Activated CD4-positive, alpha-beta T cell treated with anti-CD3 and anti-CD28 coated beads, Interleukin-2, amount 50 U/mL, for 48 hours (primary cell): ENCODE measurements around the gene EGLN2.
"Not testable (repeated sequence)": the region's sequence is repeated elsewhere in the genome, so short reads cannot be mapped to it uniquely, and the experiment has no call there.

ENCODE experiments used
- DNase-seq, 2 experiments: peaks; one replicate each; pipeline ENCODE4 v3.0.0-alpha.2; 2020

Gene EGLN2

DNA sequence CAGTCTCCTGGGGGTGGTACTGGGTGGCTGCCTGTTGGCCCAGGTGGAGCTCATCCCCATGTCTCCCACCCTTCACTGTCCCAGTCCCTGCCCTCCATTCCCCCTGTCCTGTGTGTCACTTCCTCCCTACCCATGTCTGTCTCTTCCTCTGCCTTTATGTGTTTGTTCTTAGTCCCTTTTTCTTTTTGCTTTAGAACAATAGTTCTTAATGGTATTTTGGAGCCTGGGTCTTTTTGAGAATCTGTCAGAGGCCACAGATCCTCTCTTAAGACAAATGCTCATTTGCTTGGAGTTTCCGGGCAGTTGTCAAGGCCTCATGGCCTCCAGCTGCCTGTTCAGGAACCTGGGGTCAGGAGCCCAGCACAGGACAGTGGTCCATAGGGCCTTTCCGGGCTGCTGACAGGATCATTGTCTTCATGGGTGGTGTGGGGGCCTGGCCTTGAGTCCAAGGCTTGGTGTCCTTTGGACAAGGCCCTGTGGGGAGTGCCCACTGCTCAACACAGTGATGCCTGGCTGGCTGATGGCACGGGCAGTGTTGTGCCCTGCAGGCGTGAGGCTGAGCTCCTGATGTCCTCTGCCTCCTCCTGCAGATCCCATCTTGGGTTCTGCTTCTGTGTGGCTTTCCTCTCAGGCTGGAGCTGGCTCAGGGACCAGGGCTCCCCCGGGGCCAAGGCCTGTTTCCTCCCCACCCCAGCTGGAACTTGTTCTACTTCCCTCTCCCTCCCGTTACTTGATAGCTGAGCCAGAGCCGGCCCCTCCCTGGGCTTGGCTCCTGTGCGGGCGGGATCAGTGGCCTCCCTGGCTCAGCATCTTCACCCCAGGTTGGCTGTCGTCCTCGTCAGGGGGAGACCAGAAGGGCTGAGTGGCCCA, 3.5 kb downstream of the EGLN2 start:
- no peak for DNase-seq

DNA sequence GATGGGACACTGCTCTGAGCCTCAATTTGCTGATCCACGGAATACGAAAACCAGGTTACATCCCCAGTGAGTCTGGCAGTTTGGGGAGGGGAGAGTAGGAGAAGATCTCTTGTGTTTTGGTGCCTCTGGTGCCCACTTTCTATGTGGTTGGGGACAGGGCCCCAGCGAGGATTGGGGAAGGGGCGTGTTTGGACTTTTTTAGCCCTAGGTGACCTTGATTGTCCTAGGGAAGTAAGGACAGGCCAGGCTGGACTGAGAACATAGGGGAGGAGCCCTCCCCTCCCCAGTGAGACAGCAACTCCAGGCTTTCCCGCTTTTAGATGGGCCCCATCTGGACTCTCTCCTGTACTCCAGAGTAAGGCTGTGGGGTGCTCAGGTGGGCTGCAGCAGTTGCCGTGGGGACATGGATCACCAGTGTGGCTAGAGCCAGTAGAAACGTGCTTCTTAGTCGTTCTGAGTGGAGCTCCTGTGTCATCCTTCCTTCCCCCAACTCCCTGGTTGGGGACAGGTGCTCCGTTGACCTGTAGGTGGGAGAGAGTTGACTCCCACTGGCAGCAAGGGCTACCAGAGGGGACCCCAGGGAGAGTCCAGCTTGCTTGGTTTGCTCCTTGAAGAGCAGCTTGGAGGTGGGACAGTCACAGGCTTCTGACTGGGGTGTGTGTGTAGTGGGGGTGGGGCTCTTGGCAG, 4.3 kb downstream of the EGLN2 start:
- no peak for DNase-seq

DNA sequence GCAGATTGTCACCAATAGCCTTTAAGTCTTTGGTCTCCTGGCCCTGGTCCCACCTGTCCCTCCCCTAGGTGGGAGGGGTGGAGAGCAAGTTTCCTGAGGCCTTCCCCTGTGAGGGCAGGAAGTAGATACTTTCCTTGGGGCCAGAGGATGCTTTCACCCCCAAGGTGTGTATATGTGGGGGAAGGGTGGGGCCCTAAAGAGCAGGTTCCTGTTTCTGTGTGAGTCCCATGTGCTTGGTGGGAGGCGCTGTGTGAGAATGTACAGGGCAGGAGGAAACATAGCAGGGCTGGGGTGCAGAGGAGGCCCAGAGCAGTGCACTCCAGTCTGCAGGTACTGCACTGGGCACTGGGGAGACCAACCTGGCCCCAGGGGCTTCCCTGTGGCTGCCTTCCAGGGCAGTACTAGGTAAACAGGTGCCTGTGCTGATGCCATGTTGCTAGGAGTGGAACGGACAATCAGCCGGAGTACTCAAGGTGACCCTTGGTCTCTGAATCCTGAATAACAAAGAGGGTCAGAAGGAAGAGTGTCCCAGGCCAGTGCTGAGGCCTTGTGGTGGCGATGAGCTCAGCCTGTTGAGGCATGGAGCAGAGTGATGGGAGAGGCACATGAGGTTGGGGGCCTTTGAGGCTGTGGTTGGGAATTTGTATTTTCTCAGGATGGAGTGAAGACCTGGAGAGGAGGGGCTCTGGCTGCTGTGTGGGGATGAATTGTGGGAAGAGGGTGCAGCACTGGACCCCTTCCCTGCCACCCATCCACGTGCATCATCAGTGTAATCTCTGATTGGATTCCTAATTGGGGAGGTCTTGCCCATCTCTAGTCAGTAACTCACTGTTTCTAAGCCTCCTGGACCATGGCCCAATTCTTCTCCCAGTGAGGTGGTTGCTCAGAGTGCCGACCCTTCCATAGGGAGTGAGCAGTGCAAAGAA, 5.1 kb downstream of the EGLN2 start:
- DNase-seq, result peak; percentile 44 to 65

DNA sequence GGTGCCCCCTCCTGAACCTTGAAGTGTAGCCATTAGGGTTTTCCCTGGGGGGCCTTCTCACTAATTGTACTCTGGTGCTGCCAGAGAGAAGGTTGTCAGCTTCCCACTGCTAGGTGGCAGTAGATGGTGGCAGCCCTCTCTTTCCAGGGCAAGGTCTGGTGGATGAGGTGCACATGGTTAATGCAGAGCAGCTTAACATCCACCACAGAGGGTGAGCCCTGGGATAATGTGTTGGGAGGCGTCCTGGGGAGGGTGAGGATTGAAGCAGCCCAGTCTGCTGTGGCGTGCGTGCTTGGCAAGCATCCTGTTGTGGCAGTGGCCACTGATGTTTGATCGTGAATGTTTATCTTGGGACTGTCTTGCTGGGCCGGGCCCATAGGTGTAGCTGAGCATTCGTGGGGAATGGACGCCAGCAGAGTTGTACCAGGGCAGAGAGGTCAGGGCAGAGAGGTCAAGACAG, 5.8 kb downstream of the EGLN2 start:
- DNase-seq, result no peak

DNA sequence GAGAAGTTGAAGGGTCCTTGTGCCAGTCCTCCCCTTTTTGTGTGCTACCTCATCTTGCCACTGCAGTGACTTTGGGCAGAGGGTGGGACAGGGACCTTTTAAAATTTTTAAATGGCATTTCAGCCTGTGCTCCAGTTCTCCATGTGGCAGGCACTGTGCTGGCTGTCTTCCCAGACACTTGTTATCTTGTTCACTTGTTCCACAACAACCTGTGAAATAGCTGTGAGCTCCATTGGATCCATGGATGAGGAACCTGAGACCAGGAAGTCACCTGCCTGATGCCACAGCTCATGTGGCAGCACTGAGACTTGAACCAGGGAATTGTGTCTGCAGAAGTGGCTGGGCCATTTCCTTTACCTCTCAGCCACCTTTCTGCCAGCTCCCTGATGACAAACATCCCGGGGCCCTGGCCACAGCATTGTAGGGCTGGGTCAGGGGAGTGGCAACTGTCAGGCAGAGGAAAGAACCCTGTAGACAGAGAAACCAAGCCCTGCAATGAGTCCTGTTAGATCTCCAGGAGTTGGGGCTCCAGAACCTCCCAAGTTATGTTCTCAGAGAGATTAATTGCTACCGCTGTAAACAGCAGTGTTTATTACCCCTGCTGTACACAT, 6.4 kb downstream of the EGLN2 start:
- DNase-seq, result no peak

DNA sequence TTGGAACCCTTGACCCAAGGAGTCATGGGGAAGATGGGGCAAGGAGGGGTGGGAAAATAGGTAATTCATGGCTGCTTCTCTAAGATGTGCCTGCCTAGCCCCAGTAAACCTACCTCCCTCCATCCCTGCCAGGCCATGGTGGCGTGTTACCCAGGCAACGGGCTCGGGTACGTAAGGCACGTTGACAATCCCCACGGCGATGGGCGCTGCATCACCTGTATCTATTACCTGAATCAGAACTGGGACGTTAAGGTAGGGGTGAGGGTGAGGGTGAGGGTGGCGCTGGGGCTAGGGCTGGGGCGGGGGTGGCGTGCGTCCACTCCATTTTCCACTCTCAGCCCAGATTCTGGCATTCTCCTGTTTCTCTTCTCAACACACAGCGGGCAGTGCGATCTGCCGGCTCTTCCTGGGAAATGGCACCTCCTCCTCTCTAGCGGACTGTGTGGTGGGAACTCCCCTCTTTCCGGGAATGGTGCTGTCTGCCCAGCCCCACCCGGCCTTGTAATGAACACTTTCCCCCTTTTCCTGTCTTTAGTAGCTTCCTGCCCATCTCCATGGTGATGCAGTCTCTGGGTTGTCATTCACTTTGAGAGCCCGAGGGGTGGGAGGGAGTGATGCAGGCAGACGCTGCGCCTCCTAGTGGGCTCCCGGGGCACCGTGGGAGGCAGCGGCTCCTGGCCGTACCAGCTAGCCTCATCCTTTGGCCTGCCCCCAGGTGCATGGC, 7.6 kb downstream of the EGLN2 start:
- DNase-seq, result peak; percentile 84 to 89

DNA sequence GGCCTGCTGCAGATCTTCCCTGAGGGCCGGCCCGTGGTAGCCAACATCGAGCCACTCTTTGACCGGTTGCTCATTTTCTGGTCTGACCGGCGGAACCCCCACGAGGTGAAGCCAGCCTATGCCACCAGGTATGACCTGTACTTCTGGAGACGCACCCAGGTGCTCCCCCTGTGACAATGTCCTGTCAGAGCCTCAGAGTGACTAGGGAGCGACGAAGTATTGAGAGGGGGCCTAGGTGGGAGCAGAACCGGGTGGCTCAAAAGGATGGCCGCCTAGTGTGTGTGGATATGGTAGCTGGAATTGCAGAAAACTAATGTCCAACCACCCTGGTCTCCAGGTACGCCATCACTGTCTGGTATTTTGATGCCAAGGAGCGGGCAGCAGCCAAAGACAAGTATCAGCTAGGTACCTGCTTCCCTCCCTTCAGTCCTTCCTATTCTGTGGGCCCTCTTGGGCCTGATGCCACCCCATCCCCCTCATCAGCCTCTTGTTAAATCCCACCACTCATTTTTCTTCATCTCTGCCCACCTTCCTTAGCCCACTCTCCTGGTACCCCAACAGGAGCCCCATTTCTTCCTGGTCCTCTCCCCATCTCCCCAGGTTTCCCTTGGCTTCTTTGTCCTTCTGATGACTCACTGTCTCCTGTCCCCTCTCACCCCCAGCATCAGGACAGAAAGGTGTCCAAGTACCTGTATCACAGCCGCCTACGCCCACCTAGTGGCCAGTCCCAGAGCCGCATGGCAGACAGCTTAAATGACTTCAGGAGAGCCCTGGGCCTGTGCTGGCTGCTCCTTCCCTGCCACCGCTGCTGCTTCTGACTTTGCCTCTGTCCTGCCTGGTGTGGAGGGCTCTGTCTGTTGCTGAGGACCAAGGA, 8.4 kb downstream of the EGLN2 start:
- no peak for DNase-seq

DNA sequence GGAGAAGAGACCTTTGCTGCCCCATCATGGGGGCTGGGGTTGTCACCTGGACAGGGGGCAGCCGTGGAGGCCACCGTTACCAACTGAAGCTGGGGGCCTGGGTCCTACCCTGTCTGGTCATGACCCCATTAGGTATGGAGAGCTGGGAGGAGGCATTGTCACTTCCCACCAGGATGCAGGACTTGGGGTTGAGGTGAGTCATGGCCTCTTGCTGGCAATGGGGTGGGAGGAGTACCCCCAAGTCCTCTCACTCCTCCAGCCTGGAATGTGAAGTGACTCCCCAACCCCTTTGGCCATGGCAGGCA, 9.0 kb downstream of the EGLN2 start:
- no peak for DNase-seq

DNA sequence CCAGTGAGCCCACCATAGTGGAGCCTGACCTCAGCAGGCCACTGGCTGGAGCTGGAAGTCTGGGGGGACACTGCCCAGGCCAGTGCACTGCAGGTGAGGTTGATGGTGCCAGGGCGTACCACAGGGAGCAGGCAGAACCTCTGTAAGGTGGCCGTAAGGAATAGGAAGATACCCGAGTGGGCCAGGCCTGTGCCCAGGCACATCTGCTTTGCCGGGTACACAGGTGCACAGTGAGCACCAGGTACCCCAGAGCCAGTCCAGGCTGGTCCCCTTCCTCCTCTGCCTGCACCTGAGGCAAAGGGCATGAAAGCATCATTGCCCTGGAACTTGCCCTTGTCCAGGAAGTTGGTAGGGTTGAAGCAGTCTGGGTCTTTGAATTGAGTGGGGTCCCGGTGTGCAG, 9.5 kb downstream of the EGLN2 start:
- DNase-seq, result no peak

DNA sequence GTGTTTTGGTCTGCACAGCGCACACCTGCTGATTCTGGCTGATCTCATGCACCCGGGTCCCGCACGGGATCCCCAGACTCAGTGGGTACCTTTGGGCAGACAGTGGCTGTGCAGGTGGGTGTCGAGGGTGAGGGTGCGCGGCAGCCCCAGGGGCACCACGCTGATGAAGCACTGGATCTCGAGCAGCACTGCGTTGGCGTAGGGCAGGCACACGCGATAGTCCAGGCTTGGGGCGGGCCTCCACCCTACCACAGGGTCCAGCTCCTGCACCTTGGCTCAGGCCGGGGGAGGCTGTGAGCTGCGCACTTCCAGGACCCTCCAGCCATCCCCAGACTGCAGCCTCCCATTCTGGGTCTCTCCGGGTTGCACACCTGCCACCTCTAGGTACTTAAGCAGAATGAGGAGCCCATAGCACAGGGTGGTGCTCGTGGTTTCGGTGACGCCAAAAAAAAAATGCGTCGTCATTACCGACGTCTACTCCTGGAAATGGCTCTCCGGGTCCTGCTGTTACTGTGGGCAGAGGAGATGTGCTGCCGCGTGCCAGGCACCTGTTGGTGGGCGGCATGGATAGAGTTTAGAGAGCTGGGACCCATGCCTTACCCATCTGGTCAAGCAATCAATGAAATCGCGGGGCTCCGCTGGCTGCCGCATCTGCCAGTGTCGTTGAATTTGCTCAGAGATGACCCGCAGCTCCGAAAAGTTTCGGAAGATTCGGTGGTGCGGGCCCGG, 10.5 kb downstream of the EGLN2 start:
- DNase-seq, result no peak

DNA sequence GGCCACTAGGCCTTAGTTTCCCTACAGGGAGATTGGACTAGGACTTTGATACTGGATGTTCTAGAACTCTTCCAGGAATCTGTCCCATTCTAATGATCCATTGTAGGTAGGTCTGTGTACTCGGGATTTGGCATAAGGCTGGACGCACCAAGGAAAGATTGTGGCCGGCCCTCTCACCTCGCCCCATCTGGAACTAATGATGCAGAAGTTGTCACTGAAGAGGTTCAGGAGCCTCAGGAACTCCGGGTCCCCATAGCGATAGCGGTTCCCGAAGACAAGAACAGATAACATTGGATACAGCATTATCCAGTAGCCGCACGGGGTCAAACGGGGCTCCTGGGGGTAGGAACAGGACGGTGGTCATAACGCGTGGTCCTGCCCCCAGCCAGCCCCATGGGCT, 11.2 kb downstream of the EGLN2 start:
- no peak for DNase-seq

DNA sequence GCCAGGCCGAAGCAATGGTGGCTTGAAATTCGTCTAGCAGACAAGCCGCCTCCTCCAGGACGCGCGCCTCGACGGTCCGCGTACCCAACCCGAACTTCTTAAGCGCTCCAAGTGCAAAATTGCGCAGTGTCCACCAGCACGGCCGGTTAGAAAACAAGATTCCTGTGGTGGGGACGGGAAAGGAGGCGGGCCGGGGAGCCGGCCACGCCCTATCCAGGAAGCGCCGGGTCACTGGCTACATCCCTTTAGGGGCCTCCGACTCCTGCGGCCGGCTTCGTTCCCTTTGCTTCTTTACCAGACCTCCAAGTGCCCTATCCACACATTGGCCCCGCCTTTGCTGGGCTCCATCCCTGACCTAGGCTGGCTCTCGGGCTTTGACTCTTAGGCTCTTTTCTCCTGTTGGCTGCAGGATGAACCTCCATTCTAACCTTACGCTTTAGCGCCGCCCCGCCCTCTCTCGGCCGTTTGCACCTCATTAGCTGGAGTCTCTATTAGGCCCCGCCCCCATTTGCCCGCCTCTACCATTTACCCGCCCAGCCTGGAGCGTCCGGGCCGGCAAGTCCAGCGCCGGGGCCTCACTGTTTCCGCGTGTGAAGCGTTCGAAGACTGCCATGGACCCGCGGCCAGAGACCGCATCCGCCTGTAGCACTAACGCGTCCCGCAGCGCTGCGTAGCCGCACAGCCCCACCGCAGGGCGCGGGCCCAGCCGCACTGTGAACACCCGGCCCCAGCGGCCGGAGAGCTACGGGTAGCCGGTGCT, 11.8 kb downstream of the EGLN2 start:
- peak; percentile 69 to 77 for DNase-seq

DNA sequence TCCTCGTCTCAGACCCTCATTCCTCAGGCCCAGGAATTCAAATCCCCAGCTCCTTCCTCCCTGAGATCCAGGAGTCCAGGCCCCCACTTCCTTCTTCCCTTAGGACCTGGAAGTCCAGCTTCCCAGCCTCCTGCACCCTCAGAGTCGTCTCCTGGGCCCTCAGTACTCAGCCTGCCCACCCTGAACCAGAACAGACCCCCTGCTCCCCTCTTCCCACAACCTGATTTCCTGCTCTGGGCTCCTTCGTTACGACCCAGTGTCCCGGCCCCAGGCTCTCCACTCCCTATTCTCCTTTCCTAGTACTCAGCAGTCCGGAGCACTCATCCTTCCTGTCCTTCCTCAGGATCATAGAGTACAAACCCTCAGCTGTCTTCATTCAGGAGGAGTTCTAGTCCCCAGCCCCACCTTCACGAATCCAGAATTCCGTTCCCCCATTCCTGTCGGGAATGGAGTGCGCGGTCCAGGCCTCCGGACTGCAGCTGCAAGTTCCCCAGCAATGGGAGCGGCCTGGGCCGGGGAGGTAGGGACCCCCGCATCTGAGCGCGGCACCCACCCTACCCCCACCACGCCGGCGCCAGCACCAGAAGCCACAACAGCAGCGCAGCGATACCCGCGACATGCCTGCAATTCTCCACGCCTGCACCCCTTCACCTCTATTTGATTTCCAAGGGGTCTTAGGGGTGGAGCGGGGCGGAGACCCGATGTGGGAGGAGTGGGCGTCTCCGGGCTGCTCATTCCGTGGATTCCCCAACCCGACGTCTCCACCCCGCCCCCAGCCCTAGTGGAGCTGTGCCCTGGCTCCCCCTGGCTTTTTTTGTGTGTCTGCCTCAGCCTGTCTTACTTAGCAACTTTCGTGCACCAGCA, 12.7 kb downstream of the EGLN2 start:
- no peak for DNase-seq

DNA sequence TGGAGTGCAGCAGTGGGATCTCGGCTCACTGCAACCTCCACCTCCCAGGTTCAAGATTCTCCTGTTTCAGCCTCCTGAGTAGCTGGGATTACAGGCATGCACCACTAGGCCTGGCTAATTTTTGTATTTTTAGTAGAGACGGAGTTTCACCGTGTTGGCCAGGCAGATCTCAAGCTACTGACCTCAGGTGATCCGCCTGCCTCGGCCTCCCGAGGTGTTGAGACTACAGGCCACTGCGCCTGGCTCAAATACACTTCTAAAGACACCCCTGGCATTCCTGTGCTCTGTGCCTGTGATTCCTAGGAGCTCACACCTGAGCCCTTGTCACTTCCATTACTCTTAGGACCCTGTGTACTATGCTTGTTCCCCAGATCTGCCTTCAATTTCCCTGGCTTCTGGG, 13.6 kb downstream of the EGLN2 start:
- not testable (repeated sequence) for DNase-seq

DNA sequence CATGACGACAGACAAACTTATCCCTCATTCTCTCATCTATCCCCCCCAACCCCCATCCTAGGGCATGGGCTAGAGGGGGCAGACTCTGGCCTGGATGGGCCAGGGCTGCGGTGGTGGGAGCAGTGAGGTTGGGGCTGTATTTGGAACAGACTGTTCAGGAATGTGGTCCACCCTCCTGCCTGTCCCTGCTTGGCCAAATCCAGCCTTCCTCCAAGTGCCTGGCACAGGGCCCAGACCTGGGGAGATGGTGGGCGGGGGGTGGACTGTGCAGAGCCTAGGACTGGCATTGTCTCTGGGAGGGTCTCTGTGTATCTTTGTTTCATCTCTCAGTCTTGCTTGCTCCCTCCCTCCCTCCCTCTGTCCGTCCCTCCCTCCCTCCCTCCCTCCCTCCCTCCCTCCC, 14.2 kb downstream of the EGLN2 start:
- DNase-seq, result no peak

DNA sequence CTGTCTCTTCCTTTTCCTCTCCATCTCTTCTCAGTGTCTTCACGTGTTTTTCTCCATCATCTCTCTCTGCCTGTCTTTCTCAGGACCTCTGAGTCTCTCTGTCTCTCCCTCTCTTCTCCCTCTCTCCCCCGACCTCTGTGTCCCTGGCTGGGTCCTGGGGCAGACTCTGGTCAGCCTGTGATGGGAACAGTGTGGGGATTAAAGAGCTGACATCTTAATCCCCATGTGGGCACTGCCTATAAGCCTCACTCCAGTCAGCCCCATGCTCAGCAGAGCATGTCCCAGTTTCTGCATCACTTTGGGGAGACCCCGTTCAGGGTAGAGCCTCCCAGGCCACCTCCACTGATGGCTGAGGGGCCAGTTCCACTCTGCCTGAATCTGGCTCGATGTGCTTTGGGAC, 16.2 kb downstream of the EGLN2 start:
- no peak for DNase-seq

DNA sequence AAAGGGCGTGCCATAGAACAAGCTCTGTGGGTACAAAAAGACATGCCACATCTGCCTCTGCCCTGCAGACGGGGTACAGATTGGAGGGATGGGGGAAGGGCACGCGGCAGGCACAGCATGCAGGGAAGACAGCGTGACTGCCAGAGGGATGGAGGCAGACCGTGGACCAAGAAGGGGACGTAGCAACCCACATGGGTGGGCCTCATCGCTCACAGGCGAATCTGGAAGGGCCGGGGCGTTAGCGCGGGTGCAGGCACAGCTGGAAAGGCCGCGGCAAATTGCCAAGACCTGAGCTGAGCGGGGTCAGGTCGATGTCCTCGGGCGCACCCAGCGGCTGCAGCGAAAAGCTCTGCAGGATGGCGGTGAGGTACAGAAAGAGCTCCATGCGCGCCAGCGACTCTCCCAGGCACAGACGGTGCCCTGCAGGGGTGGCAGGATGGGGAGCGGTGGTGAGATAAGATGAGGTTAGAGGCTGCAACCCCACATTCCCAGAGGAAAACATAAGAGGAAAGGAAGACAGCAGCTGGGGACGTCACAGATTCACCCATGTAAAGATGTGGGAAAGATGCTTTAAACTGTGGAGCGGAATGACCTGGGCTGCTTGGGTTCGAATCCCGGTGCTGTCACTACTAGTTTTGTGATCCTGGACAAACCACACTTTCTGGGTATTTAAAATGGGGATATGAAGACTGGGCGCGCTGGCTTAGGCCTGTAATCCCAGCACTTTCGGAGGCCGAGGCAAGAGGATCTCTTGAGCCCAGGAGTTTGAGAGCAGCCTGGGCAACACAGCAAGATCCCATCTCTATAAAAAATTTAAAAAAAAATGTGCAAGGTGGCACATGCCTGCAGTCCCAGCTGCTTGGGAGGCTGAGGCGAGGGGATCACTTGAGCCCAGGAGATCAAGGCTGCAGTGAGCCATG, 19.7 kb downstream of the EGLN2 start:
- peak; percentile 82 to 85 for DNase-seq
